Activated naive CD4-positive, alpha-beta T cell treated with anti-CD3 and anti-CD28 coated beads, Interleukin-2, amount 50 U/mL, for 16 hours (primary cell): ENCODE data around the gene PPP1R15A.
"Not testable (repeated sequence)": the region's sequence is repeated elsewhere in the genome, so short reads cannot be mapped to it uniquely, and the experiment has no call there.

Source experiments
- DNase-seq: peaks from one replicate; pipeline ENCODE4 v3.0.0-alpha.2; 2020

Gene PPP1R15A

GRCh38 chr19:48872182-48872883, at the start of gene PPP1R15A:
Gene PPP1R15A (plus strand): TSS chr19:48872421. CDS start chr19:48873234, 813 bp downstream.
- DNase-seq = peak; percentile 97

- DNase-seq = no peak
These were observed 49.7 kb upstream of the PPP1R15A start for GRCh38 chr19:48822514-48822913.

- DNase-seq = no peak
These were observed 45.6 kb upstream of the PPP1R15A start for GRCh38 chr19:48826606-48827020.

GRCh38 chr19:48830088-48830487, 42.1 kb upstream of the PPP1R15A start:
- DNase-seq = no peak

- DNase-seq = no peak
These were observed 41.3 kb upstream of the PPP1R15A start for GRCh38 chr19:48830965-48831364.

GRCh38 chr19:48833049-48833448, 39.2 kb upstream of the PPP1R15A start:
- no peak for DNase-seq

- DNase-seq = no peak
These were observed 38.2 kb upstream of the PPP1R15A start for GRCh38 chr19:48833977-48834376.

- peak; percentile 96 for DNase-seq
These were observed 36.5 kb upstream of the PPP1R15A start for GRCh38 chr19:48835734-48836088.

GRCh38 chr19:48836089-48837017, 35.9 kb upstream of the PPP1R15A start, which contains the start of gene HSD17B14:
Gene HSD17B14 (minus strand): TSS chr19:48836491. CDS start chr19:48836411, 80 bp downstream.
- DNase-seq = no peak

- DNase-seq = peak; percentile 83
These were observed 35.1 kb upstream of the PPP1R15A start for GRCh38 chr19:48837051-48837524.

- DNase-seq = no peak
These were observed 34.5 kb upstream of the PPP1R15A start for GRCh38 chr19:48837687-48838086.

- DNase-seq = no peak
These were observed 31.2 kb upstream of the PPP1R15A start for GRCh38 chr19:48841047-48841446.

GRCh38 chr19:48841571-48841970, 30.6 kb upstream of the PPP1R15A start:
- no peak for DNase-seq

- peak; percentile 33 for DNase-seq
These were observed 29.4 kb upstream of the PPP1R15A start for GRCh38 chr19:48842789-48843162.

GRCh38 chr19:48844472-48844871, 27.7 kb upstream of the PPP1R15A start:
- no peak for DNase-seq

GRCh38 chr19:48845384-48845783, 26.8 kb upstream of the PPP1R15A start:
- no peak for DNase-seq

- not testable (repeated sequence) for DNase-seq
These were observed 25.6 kb upstream of the PPP1R15A start for GRCh38 chr19:48846659-48847058.

GRCh38 chr19:48852292-48852691, 19.9 kb upstream of the PPP1R15A start:
- DNase-seq = no peak

GRCh38 chr19:48853483-48853882, 18.7 kb upstream of the PPP1R15A start:
- DNase-seq = no peak

- DNase-seq = no peak
These were observed 18.1 kb upstream of the PPP1R15A start for GRCh38 chr19:48854103-48854502.

- no peak for DNase-seq
These were observed 15.3 kb upstream of the PPP1R15A start for GRCh38 chr19:48856921-48857320.

GRCh38 chr19:48858984-48859710, 13.1 kb upstream of the PPP1R15A start:
- DNase-seq = peak; percentile 81
